Measurements from ENCODE around the gene OR52A5. TPM values are rescaled to one million over a fixed set of nuclear protein-coding genes. Genes with fewer than 3 reads are reported as not detected.

OR52A5 gene
- total RNA-seq, 1 experiment from 2014 or later, result not detected

- Histone ChIP-seq H3K79me2 (ENCODE audit: low read length) (no peaks in the 10 kb centered on the region), H4K20me1 (ENCODE audit: low read length) (no peaks in the 10 kb centered on the region), H2AFZ (ENCODE audit: low read length) (no peak overlapping the region), H3K9me3 (ENCODE audit: low read length) (no peaks in the 10 kb centered on the region), H3K27me3 (ENCODE audit: low read length) (no peaks in the 10 kb centered on the region), H3K36me3 (ENCODE audit: low read depth, low read length) (no peaks in the 10 kb centered on the region), H3K27ac (ENCODE audit: low read length) (no peak overlapping the region), H3K9ac (ENCODE audit: low read length) (no peak overlapping the region), H3K4me1 (ENCODE audit: insufficient read depth, low read length) (no peaks in the 10 kb centered on the region), H3K9me2 (replicated peaks; ENCODE audit: low read length) (no peaks in the 10 kb centered on the region), H3K4me2 (ENCODE audit: low read length) (no peak overlapping the region), H3K4me3 (ENCODE audit: low read length) (no peak overlapping the region), H3F3A (ENCODE audit: low read length, unreplicated experiment) (no peaks in the 10 kb centered on the region)
- no peak for TF ChIP-seq EZH2 (IDR thresholded peaks at IDR 0.05; ENCODE audit: low read length, unreplicated experiment)
- TF ChIP-seq EZH2phosphoT487 (IDR thresholded peaks at IDR 0.05; ENCODE audit: borderline replicate concordance, low read length), result no peak
- TF ChIP-seq CTCF (conservative IDR thresholded peaks at IDR 0.05; ENCODE audit: low read depth, low read length), result no peak
- POLR2A ChIA-PET (ENCODE audit: unreplicated experiment), result no interaction called here
- intact Hi-C loops (cut with micrococcal nuclease), result loop anchor here (1.0 kb wide), 2 partner anchors 255 to 683 kb away; partner anchors contain the start of gene OR52N2
- BruUV-seq (replicated peaks), result no TSS peak
- no peak for ATAC-seq
- CTCF ChIA-PET, result interaction anchor here (0.6 kb wide), 1 partner anchor 133 kb away, joined by 3 read pairs; no protein-coding TSS in a partner anchor
- DNase-seq, result no peak
Measured at GRCh38 chr11:5124891-5125620, 13.1 kb downstream of the OR52A5 start.

GRCh38 chr11:5123802-5124521 lies 14.2 kb downstream of the OR52A5 start:
- H3K27me3 ChIP-seq (ENCODE audit: low read length), result no peaks in the 10 kb centered on the region
- no peak for TF ChIP-seq EZH2 (IDR thresholded peaks at IDR 0.05; ENCODE audit: low read length, unreplicated experiment)
- TF ChIP-seq EZH2phosphoT487 (IDR thresholded peaks at IDR 0.05; ENCODE audit: borderline replicate concordance, low read length), result no peak
- peak; percentile 81 for TF ChIP-seq CTCF (conservative IDR thresholded peaks at IDR 0.05; ENCODE audit: low read depth, low read length)
- H3K27ac ChIP-seq (ENCODE audit: low read length), result no peak overlapping the region
- H3F3A ChIP-seq (ENCODE audit: low read length, unreplicated experiment), result no peaks in the 10 kb centered on the region
- DNase-seq (peak; percentile 71), ATAC-seq (peak; percentile 67)
- H3K36me3 ChIP-seq (ENCODE audit: low read depth, low read length), result no peaks in the 10 kb centered on the region
- no TSS peak for BruUV-seq (replicated peaks)
- intact Hi-C loops (cut with micrococcal nuclease), result loop anchor here (1.0 kb wide), 2 partner anchors 256 to 684 kb away; partner anchors contain the start of gene OR52N2
- no peaks in the 10 kb centered on the region for H3K9me2 ChIP-seq (replicated peaks; ENCODE audit: low read length)
- H3K4me3 ChIP-seq (ENCODE audit: low read length), result no peak overlapping the region
- H3K9me3 ChIP-seq (ENCODE audit: low read length), result no peaks in the 10 kb centered on the region
- no peak overlapping the region for H3K9ac ChIP-seq (ENCODE audit: low read length)
- no peaks in the 10 kb centered on the region for H3K4me1 ChIP-seq (ENCODE audit: insufficient read depth, low read length)
- no peak overlapping the region for H2AFZ ChIP-seq (ENCODE audit: low read length)
- H3K4me2 ChIP-seq (ENCODE audit: low read length), result no peak overlapping the region
- POLR2A ChIA-PET (ENCODE audit: unreplicated experiment), result no interaction called here
- H3K79me2 ChIP-seq (ENCODE audit: low read length), result no peaks in the 10 kb centered on the region
- CTCF ChIA-PET, result no interaction called here
- H4K20me1 ChIP-seq (ENCODE audit: low read length), result no peaks in the 10 kb centered on the region

- no peak overlapping the region for H3K27ac ChIP-seq (ENCODE audit: low read length)
- H3K4me3 ChIP-seq (ENCODE audit: low read length), result no peak overlapping the region
- intact Hi-C loops (cut with micrococcal nuclease), result no loop called here
- ATAC-seq, result no peak
- H2AFZ ChIP-seq (ENCODE audit: low read length), result no peak overlapping the region
- H3K9ac ChIP-seq (ENCODE audit: low read length), result no peak overlapping the region
- H4K20me1 ChIP-seq (ENCODE audit: low read length), result no peaks in the 10 kb centered on the region
- BruUV-seq (replicated peaks), result no TSS peak
- no peaks in the 10 kb centered on the region for H3K9me2 ChIP-seq (replicated peaks; ENCODE audit: low read length)
- no peaks in the 10 kb centered on the region for H3K4me1 ChIP-seq (ENCODE audit: insufficient read depth, low read length)
- no peak for TF ChIP-seq EZH2 (IDR thresholded peaks at IDR 0.05; ENCODE audit: low read length, unreplicated experiment)
- no peak for TF ChIP-seq EZH2phosphoT487 (IDR thresholded peaks at IDR 0.05; ENCODE audit: borderline replicate concordance, low read length)
- TF ChIP-seq CTCF (conservative IDR thresholded peaks at IDR 0.05; ENCODE audit: low read depth, low read length), result no peak
- no peaks in the 10 kb centered on the region for H3K27me3 ChIP-seq (ENCODE audit: low read length)
- H3K4me2 ChIP-seq (ENCODE audit: low read length), result no peak overlapping the region
- H3F3A ChIP-seq (ENCODE audit: low read length, unreplicated experiment), result no peaks in the 10 kb centered on the region
- H3K9me3 ChIP-seq (ENCODE audit: low read length), result no peaks in the 10 kb centered on the region
- DNase-seq, result no peak
- CTCF ChIA-PET, result no interaction called here
- H3K36me3 ChIP-seq (ENCODE audit: low read depth, low read length), result no peaks in the 10 kb centered on the region
- POLR2A ChIA-PET (ENCODE audit: unreplicated experiment), result no interaction called here
- no peaks in the 10 kb centered on the region for H3K79me2 ChIP-seq (ENCODE audit: low read length)
Measured at GRCh38 chr11:5118893-5119292, 19.3 kb downstream of the OR52A5 start.

Data from PC-3 (cell line).